GM23338 (cell line): ENCODE results near the gene AHR. TPM values are rescaled to one million over a fixed set of nuclear protein-coding genes. Genes with fewer than 3 reads are reported as not detected.

Source experiments
- ATAC-seq: fragments of 200-7000 bp; cut with Tn5 transposase; 3 replicates; pipeline ENCODE4 v1.9.1; 2020
- DNase-seq: peaks from one replicate; pipeline ENCODE4 v3.0.0-alpha.2; 2015; ENCODE audit warnings: low spot score
- H2AFZ ChIP-seq: fragments of 200-600 bp; sonication (generic); 2 replicates; pipeline ENCODE4 v1.8.0; 2016; ENCODE audit warnings: antibody characterized with exemption, mild to moderate bottlenecking, moderate library complexity
- H3F3A ChIP-seq: fragments of 200-600 bp; sonication (generic); replicated peaks from 2 replicates; pipeline ENCODE4 v1.8.0; 2017; ENCODE audit warnings: antibody characterized with exemption, mixed run types, low read depth
- H3K27ac ChIP-seq: fragments of 200-600 bp; sonication (generic); 2 replicates; pipeline ENCODE4 v1.6.1; 2016; ENCODE audit warnings: low read depth
- H3K27me3 ChIP-seq: fragments of 200-600 bp; sonication (generic); 2 replicates; pipeline ENCODE4 v1.8.0; 2016; ENCODE audit warnings: mild to moderate bottlenecking, mixed run types, moderate library complexity; ENCODE audit not compliant: insufficient read depth
- H3K36me3 ChIP-seq: fragments of 200-600 bp; sonication (generic); 2 replicates; pipeline ENCODE4 v1.8.0; 2016; ENCODE audit warnings: mild to moderate bottlenecking; ENCODE audit not compliant: insufficient read depth
- H3K4me1 ChIP-seq: fragments of 200-600 bp; sonication (generic); 2 replicates; pipeline ENCODE4 v1.8.0; 2016; ENCODE audit warnings: mild to moderate bottlenecking, moderate library complexity; ENCODE audit not compliant: insufficient read depth
- H3K4me2 ChIP-seq: fragments of 200-600 bp; sonication (generic); 2 replicates; pipeline ENCODE4 v1.7.1; 2017; ENCODE audit warnings: mixed run types
- H3K4me3 ChIP-seq: fragments of 200-600 bp; sonication (generic); 2 replicates; pipeline ENCODE4 v1.6.1; 2016; ENCODE audit warnings: mixed run types
- H3K79me2 ChIP-seq: fragments of 200-600 bp; sonication (generic); replicated peaks from 2 replicates; pipeline ENCODE4 v1.8.0; 2017; ENCODE audit warnings: mild to moderate bottlenecking; ENCODE audit not compliant: insufficient read depth
- H3K9me2 ChIP-seq: fragments of 200-600 bp; sonication (generic); 2 replicates; pipeline ENCODE4 v1.8.0; 2017; ENCODE audit not compliant: insufficient read depth
- H4K20me1 ChIP-seq: fragments of 200-600 bp; sonication (generic); replicated peaks from 2 replicates; pipeline ENCODE4 v1.8.0; 2017; ENCODE audit warnings: mild to moderate bottlenecking; ENCODE audit not compliant: insufficient read depth
- H3K27ac Mint-ChIP-seq: 2 replicates; pipeline ENCODE4 v1.8.0; 2020; ENCODE audit warnings: inconsistent platforms, mild to moderate bottlenecking, moderate library complexity, mixed read lengths
- H3K27me3 Mint-ChIP-seq: 3 replicates; pipeline ENCODE4 v1.8.0; 2022; ENCODE audit warnings: low read depth, mild to moderate bottlenecking, moderate library complexity, mixed read lengths, inconsistent platforms; ENCODE audit not compliant: insufficient read depth, poor library complexity
- H3K36me3 Mint-ChIP-seq: 3 replicates; pipeline ENCODE4 v1.8.0; 2021; ENCODE audit warnings: low read depth, mild to moderate bottlenecking, inconsistent platforms, moderate library complexity, mixed read lengths
- H3K4me1 Mint-ChIP-seq: 3 replicates; pipeline ENCODE4 v1.8.0; 2020; ENCODE audit warnings: mild to moderate bottlenecking, inconsistent platforms, mixed read lengths
- H3K4me3 Mint-ChIP-seq: 3 replicates; pipeline ENCODE4 v1.8.0; 2021; ENCODE audit warnings: moderate library complexity, mild to moderate bottlenecking, inconsistent platforms, mixed read lengths
- H3K9me3 Mint-ChIP-seq: 3 replicates; pipeline ENCODE4 v1.8.0; 2020; ENCODE audit warnings: moderate library complexity, mild to moderate bottlenecking, inconsistent platforms, mixed read lengths
- CREB1 ChIP-seq: fragments of 250-450 bp; sonication (Bioruptor Pico); IDR thresholded peaks from 2 replicates; pipeline ENCODE4 v1.5.0; 2020; ENCODE audit warnings: low read depth, mild to moderate bottlenecking, moderate library complexity
- CTCF ChIP-seq, 2 experiments: fragments of 200-600 bp in 1 of 2; sonication (generic) in 1 of 2; conservative IDR thresholded peaks; 2 replicates each; pipeline versions ENCODE4 v1.5.1 to v1.6.1; 2016 to 2017; ENCODE audit warnings: antibody characterized with exemption in 2 of 2, low read depth in 2 of 2, mild to moderate bottlenecking in 2 of 2, moderate library complexity in 1 of 2
- ETS1 ChIP-seq: IDR thresholded peaks from 2 replicates; pipeline ENCODE4 v1.6.1; 2016; ENCODE audit warnings: antibody characterized with exemption
- EZH2 ChIP-seq: fragments of 200-600 bp; sonication (generic); IDR thresholded peaks from one replicate; pipeline ENCODE4 v1.8.0; 2017; ENCODE audit warnings: antibody characterized with exemption, mild to moderate bottlenecking, low read depth; ENCODE audit not compliant: unreplicated experiment
- EZH2phosphoT487 ChIP-seq: fragments of 200-600 bp; sonication (generic); IDR thresholded peaks from one replicate; pipeline ENCODE4 v1.8.1; 2018; ENCODE audit warnings: antibody characterized with exemption; ENCODE audit not compliant: unreplicated experiment
- JUNB ChIP-seq: IDR thresholded peaks from one replicate; pipeline ENCODE4 v1.6.1; 2016; ENCODE audit warnings: antibody characterized with exemption; ENCODE audit not compliant: unreplicated experiment
- NANOG ChIP-seq: IDR thresholded peaks from 2 replicates; pipeline ENCODE4 v1.6.1; 2016; ENCODE audit warnings: antibody characterized with exemption, borderline replicate concordance
- POLR2AphosphoS5 ChIP-seq: IDR thresholded peaks from 2 replicates; pipeline ENCODE4 v1.6.1; 2016; ENCODE audit warnings: antibody characterized with exemption, low read depth
- REST ChIP-seq: IDR thresholded peaks from one replicate; pipeline ENCODE4 v1.6.1; 2018; ENCODE audit warnings: antibody characterized with exemption; ENCODE audit not compliant: unreplicated experiment
- STAT1 ChIP-seq: IDR thresholded peaks from one replicate; pipeline ENCODE4 v1.6.1; 2016; ENCODE audit warnings: antibody characterized with exemption; ENCODE audit not compliant: unreplicated experiment
- ZNF114 ChIP-seq: fragments of 250-450 bp; sonication (Bioruptor Pico); IDR thresholded peaks from 2 replicates; pipeline ENCODE4 v1.5.0; 2020; ENCODE audit warnings: mild to moderate bottlenecking, moderate library complexity
- ZNF331 ChIP-seq: fragments of 250-450 bp; sonication (Bioruptor Pico); IDR thresholded peaks from 2 replicates; pipeline ENCODE4 v1.5.0; 2020; ENCODE audit warnings: low read depth, mild to moderate bottlenecking, moderate library complexity
- ZNF462 ChIP-seq: fragments of 250-450 bp; sonication (Bioruptor Pico); IDR thresholded peaks from 2 replicates; pipeline ENCODE4 v1.5.0; 2020; ENCODE audit warnings: mild to moderate bottlenecking, moderate library complexity
- polyA plus RNA-seq: library from polyadenylated mRNA; unstranded; fragments of >200 nt; fragmentation: Nextera tagmentation; extraction: Ambion mirVana; gene quantifications from 2 replicates; pipeline ENCODE4 v1.2.1, GENCODE V29; 2016
- total RNA-seq: library from RNA; depleted of rRNA; stranded (reverse); fragments of >200 nt; shearing (Covaris generic); gene quantifications from 2 replicates; pipeline ENCODE4 v1.2.3, GENCODE V29; 2014

The AHR gene
- total and polyA plus RNA-seq, 2 experiments from 2014 or later, result 3.4 to 14.9 TPM

GRCh38 chr7:17376595-17376994, 78.1 kb downstream of the AHR start:
- H3K4me2 ChIP-seq, result no peak overlapping the region
- H3K4me3 Mint-ChIP-seq, result no peak overlapping the region
- H3F3A ChIP-seq, result no peaks in the 10 kb centered on the region
- ATAC-seq (no peak), DNase-seq (no peak)
- H3K36me3 ChIP-seq, result no peaks in the 10 kb centered on the region
- H3K36me3 Mint-ChIP-seq, result no peaks in the 10 kb centered on the region
- no peaks in the 10 kb centered on the region for H4K20me1 ChIP-seq
- no peaks in the 10 kb centered on the region for H3K79me2 ChIP-seq
- H3K27ac ChIP-seq, result no peak overlapping the region
- TF ChIP-seq ZNF114 (CRISPR knock-in tag) (no peak), EZH2 (no peak), ZNF462 (CRISPR knock-in tag) (no peak), NANOG (no peak), STAT1 (no peak), JUNB (no peak), CREB1 (no peak), REST (no peak), POLR2AphosphoS5 (no peak), ETS1 (no peak), CTCF (conservative IDR thresholded peaks at IDR 0.05; ENCODE audit: low read depth in 2 of 2) (no peak), ZNF331 (no peak), EZH2phosphoT487 (no peak)
- H3K4me3 ChIP-seq, result no peak overlapping the region
- no peaks in the 10 kb centered on the region for H3K27me3 Mint-ChIP-seq
- no peaks in the 10 kb centered on the region for H3K4me1 ChIP-seq
- no peak overlapping the region for H3K27ac Mint-ChIP-seq
- no peaks in the 10 kb centered on the region for H3K4me1 Mint-ChIP-seq
- no peaks in the 10 kb centered on the region for H3K9me2 ChIP-seq
- no peaks in the 10 kb centered on the region for H3K9me3 Mint-ChIP-seq
- no peak overlapping the region for H2AFZ ChIP-seq
- no peaks in the 10 kb centered on the region for H3K27me3 ChIP-seq
